ENCODE results near the gene ELMOD1. TPM values are rescaled to one million over a fixed set of nuclear protein-coding genes. Genes with fewer than 3 reads are reported as not detected.

ELMOD1 gene
- total and polyA plus RNA-seq, 2 of the 4 experiments (the other 2 are of a cell fraction), result 0.18 to 0.29 TPM

- H3K14ac ChIP-seq (replicated peaks; ENCODE audit: low read depth, low read length), result no peak overlapping the region
- intact Hi-C loops (cut with micrococcal nuclease), result no loop called here
- H4K8ac ChIP-seq (ENCODE audit: low read depth in 2 of 2, low read length in 2 of 2), result no peak overlapping the region
- H3K4ac ChIP-seq (ENCODE audit: low read depth, low read length), result no peak overlapping the region
- H4K5ac ChIP-seq (ENCODE audit: low read depth, low read length), result no peak overlapping the region
- DNase-seq (no peak), ATAC-seq (ENCODE audit: low read depth) (peak; percentile 54)
- H2BK120ac ChIP-seq (ENCODE audit: low read depth, low read length), result no peak overlapping the region
- H3K9ac ChIP-seq (ENCODE audit: low read depth, low read length), result peak overlapping the region; percentile 47; the same call in 1 of the 2 replicates
- H4K91ac ChIP-seq (ENCODE audit: insufficient read depth, low read depth, low read length), result no peak overlapping the region
- no peaks in the 10 kb centered on the region for H3K9me1 ChIP-seq (ENCODE audit: insufficient read depth, low read length)
- no TSS peak for BruUV-seq (replicated peaks)
- H3K18ac ChIP-seq (ENCODE audit: low read depth, low read length), result no peak overlapping the region
- H4K20me1 ChIP-seq (ENCODE audit: insufficient read depth, low read length), result no peaks in the 10 kb centered on the region
- H3K56ac ChIP-seq (ENCODE audit: extremely low read depth, insufficient read depth, low read length), result no peak overlapping the region
- no peaks in the 10 kb centered on the region; the same call in 1 of the 2 replicates for H3K9me3 ChIP-seq (ENCODE audit: control insufficient read depth, insufficient read depth, low read length)
- H2BK20ac ChIP-seq (ENCODE audit: low read depth, low read length), result no peak overlapping the region
- peak overlapping the region; percentile 99 for H3K4me2 ChIP-seq (ENCODE audit: low read depth, low read length)
- no peaks in the 10 kb centered on the region for H3K36me3 ChIP-seq (ENCODE audit: control insufficient read depth, insufficient read depth, low read length)
- in situ Hi-C loops (cut with MboI; ENCODE audit: low sequenced_read_pairs), result loop anchor here (25.0 kb wide), 1 partner anchor 1071 kb away; the partner anchor contains the start of gene DDX10
- H2BK15ac ChIP-seq (ENCODE audit: low read depth, low read length), result no peak overlapping the region
- ChIA-PET CTCF (no interaction called here), POLR2A (ENCODE audit: unreplicated experiment) (no interaction called here)
- no peak overlapping the region for H2BK5ac ChIP-seq (ENCODE audit: low read depth, low read length, poor library complexity, severe bottlenecking)
- H3K23ac ChIP-seq (ENCODE audit: low read depth, low read length), result peak overlapping the region; percentile 63; the same call in 1 of the 2 replicates
- 3% methylated on average over 14 of the region's 49 CpGs; no CpG with 5 or more reads in 1 of the 2 experiments for WGBS, 2 experiments (ENCODE audit: extremely low coverage in 2 of 2, insufficient read length in 1 of 2)
- H3K79me1 ChIP-seq (ENCODE audit: low read depth in 1 of 2, low read length in 2 of 2), result no peaks in the 10 kb centered on the region
- H3K27me3 ChIP-seq (ENCODE audit: control insufficient read depth, insufficient read depth, low read length), result peaks cover 37% of the 10 kb centered on the region
- H3K4me3 ChIP-seq (ENCODE audit: insufficient read depth, low read depth, low read length), result peak overlapping the region; percentile 89
- H3K4me1 ChIP-seq (ENCODE audit: control insufficient read depth, insufficient read depth, low read length), result peaks cover 6% of the 10 kb centered on the region
- dilution Hi-C loops (cut with HindIII; ENCODE audit: low sequenced_read_pairs, unreplicated experiment), result no loop called here
- H3K27ac ChIP-seq (ENCODE audit: insufficient read depth, low read length), result no peak overlapping the region
- H2AK5ac ChIP-seq (ENCODE audit: low read depth, low read length), result no peak overlapping the region
- H2AK9ac ChIP-seq (replicated peaks; ENCODE audit: low read depth, low read length, poor library complexity), result no peak overlapping the region
- H2AFZ ChIP-seq (replicated peaks; ENCODE audit: low read length, poor library complexity), result peak overlapping the region; percentile 87
- no peak for TF ChIP-seq CEBPB (IDR thresholded peaks at IDR 0.05; ENCODE audit: low read depth, low read length)
- TF ChIP-seq RCOR1 (IDR thresholded peaks at IDR 0.05; ENCODE audit: insufficient replicate concordance, low read length), result no peak
- no peak for TF ChIP-seq BHLHE40 (IDR thresholded peaks at IDR 0.05; ENCODE audit: low read depth, low read length)
- TF ChIP-seq USF2 (IDR thresholded peaks at IDR 0.05; ENCODE audit: low read depth, low read length), result no peak
- no peak for TF ChIP-seq MAFK (IDR thresholded peaks at IDR 0.05; ENCODE audit: low read depth, low read length)
- TF ChIP-seq CTCF (conservative IDR thresholded peaks at IDR 0.05; ENCODE audit: low read depth, low read length), result no peak
- no peak for TF ChIP-seq ELK1 (IDR thresholded peaks at IDR 0.05; ENCODE audit: borderline replicate concordance, low read depth, low read length)
- TF ChIP-seq RAD21 (IDR thresholded peaks at IDR 0.05; ENCODE audit: low read length), result no peak
- TF ChIP-seq RFX5 (IDR thresholded peaks at IDR 0.05; ENCODE audit: low read depth, low read length), result no peak
- no peak for TF ChIP-seq MXI1 (IDR thresholded peaks at IDR 0.05; ENCODE audit: borderline replicate concordance, low read depth, low read length)
- TF ChIP-seq NFE2L2 (IDR thresholded peaks at IDR 0.05; ENCODE audit: low read depth, low read length), result no peak
- no peak for TF ChIP-seq SMC3 (IDR thresholded peaks at IDR 0.05; ENCODE audit: low read depth, low read length)
- TF ChIP-seq FOS (IDR thresholded peaks at IDR 0.05; ENCODE audit: low read depth, low read length), result no peak
- TF ChIP-seq CHD1 (IDR thresholded peaks at IDR 0.05; ENCODE audit: low read depth, low read length), result no peak
Measured at GRCh38 chr11:107591378-107592230, 657 bp downstream of the ELMOD1 start.
